ENCODE measurements around the gene LYL1. TPM values are rescaled to one million over a fixed set of nuclear protein-coding genes. Genes with fewer than 3 reads are reported as not detected.

LYL1 gene
- total RNA-seq, 1 experiment from 2014 or later: 1.7 TPM

DNA sequence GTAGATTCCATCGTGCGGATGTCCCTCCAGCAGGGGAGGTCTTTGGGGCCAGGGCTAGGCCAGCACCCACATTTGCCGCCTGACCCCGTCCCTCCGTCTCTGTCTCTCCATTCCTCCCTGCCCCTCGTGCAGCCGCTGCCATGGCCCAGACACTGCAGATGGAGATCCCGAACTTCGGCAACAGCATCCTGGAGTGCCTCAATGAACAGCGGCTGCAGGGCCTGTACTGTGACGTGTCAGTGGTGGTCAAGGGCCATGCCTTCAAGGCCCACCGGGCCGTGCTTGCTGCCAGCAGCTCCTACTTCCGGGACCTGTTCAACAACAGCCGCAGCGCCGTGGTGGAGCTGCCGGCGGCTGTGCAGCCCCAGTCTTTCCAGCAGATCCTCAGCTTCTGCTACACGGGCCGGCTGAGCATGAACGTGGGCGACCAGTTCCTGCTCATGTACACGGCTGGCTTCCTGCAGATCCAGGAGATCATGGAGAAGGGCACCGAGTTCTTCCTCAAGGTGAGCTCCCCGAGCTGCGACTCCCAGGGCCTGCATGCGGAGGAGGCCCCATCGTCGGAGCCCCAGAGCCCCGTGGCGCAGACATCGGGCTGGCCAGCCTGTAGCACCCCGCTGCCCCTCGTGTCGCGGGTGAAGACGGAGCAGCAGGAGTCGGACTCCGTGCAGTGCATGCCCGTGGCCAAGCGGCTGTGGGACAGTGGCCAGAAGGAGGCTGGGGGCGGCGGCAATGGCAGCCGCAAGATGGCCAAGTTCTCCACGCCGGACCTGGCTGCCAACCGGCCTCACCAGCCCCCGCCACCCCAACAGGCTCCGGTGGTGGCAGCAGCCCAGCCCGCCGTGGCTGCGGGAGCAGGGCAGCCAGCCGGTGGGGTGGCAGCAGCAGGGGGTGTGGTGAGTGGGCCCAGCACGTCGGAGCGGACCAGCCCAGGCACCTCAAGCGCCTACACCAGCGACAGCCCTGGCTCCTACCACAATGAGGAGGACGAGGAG is 32.7 kb upstream of the LYL1 start:
- Histone ChIP-seq H3K27me3 (ENCODE audit: control insufficient read depth, insufficient read depth, low read length) (no peaks in the 10 kb centered on the region), H3K4me3 (ENCODE audit: insufficient read depth, low read depth, low read length) (no peak overlapping the region), H3K36me3 (replicated peaks; ENCODE audit: control insufficient read depth, insufficient read depth, low read length) (peaks cover 24% of the 10 kb centered on the region)
- DNase-seq: no peak

DNA sequence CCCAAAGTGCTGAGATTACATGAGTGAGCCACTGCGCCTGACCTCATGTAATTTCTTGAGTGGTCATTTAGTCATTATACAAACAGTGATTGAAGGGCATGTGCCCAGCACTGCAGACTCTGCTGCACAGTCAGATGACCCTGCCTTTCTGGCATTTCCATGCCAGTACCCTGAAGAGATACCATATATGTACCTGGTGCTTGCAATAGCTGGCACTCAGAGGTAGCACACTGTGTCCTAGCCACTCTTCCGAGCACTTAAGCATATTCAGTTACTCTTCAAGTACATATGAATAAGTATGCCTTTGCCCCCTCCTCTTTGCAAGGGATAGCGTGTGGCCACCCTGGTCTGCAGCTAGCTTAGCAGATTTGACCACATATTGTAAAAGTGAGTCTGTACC is 32.0 kb upstream of the LYL1 start:
- DNase-seq: no peak
- Histone ChIP-seq H3K36me3 (replicated peaks; ENCODE audit: control insufficient read depth, insufficient read depth, low read length) (peaks cover 24% of the 10 kb centered on the region), H3K4me3 (ENCODE audit: insufficient read depth, low read depth, low read length) (no peak overlapping the region), H3K27me3 (ENCODE audit: control insufficient read depth, insufficient read depth, low read length) (no peaks in the 10 kb centered on the region)

- H3K4me3 ChIP-seq (ENCODE audit: insufficient read depth, low read depth, low read length): no peak overlapping the region
Measured at GRCh38 chr19:13133241-13133870, 30.7 kb upstream of the LYL1 start.

DNA sequence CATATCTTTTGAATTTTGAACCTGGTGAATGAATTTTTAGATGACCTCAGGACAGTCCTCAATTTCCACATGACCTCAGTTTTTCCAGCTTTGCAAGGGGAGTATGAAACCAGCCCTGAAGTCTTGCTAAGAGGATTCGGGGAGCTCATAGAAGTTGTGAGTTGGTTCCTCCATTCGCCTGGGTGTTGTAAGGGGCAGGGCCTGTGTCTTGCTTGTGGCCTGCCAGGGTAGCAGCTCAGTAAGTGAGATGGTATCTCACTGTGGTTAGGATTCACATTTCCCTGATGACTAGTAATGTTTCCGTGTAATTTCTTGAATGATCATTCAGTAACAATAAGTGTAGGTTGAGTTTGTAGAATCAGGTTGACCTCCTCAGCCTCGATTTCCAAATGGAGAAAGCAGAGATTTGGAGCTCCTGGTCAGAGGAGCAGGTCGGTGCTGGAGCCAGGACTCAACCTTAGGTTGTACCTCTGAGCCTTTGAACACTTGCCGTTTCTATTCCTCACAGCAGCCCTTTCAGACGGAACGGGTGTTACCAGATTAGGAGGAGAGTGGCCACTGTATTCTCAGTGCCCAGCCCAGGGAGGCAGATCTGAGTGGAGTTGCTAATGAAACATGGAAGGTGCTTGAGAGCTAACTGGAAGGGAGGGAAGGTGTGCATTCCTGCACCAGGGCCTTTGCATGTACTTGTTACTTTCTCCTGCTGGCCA is 30.0 kb upstream of the LYL1 start:
- Histone ChIP-seq H3K4me3 (ENCODE audit: insufficient read depth, low read depth, low read length) (no peak overlapping the region), H3K27me3 (ENCODE audit: control insufficient read depth, insufficient read depth, low read length) (no peaks in the 10 kb centered on the region), H3K36me3 (replicated peaks; ENCODE audit: control insufficient read depth, insufficient read depth, low read length) (peaks cover 19% of the 10 kb centered on the region)
- no peak for DNase-seq

More at GRCh38 chr19:13133241-13133870, 30.7 kb upstream of the LYL1 start:
- Histone ChIP-seq H3K36me3 (replicated peaks; ENCODE audit: control insufficient read depth, insufficient read depth, low read length) (peaks cover 23% of the 10 kb centered on the region), H3K27me3 (ENCODE audit: control insufficient read depth, insufficient read depth, low read length) (no peaks in the 10 kb centered on the region)
- no peak for DNase-seq

DNA sequence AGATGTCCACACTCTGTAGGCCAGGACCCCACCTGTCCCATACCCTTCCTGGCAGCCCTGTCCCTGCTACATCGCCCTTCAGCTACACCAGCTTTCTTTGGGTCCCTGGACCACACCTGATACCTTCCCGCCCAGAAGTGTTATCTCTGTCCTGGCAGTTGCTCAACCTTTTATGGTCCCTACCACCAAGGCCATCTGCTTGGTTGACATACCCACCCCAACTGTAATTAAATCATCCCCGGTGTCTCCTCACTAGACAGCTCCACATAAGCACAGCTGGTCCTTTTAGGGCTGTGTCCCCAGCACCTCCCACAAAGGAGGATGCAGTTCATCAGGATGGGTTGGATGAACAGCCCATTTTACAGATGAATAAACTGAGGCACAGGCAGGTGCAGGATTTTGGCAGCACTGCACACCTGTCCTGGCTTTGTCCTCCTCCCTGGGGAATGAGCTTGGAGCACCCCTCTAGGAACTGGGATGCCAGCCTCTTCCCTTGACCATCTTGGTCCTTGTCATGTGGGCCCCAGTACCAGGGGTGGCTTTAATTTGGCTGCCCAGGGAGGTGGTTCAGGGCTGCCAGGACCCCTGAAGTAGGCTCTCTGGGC is 28.3 kb upstream of the LYL1 start:
- H3K4me3 ChIP-seq (ENCODE audit: insufficient read depth, low read depth, low read length): no peak overlapping the region
- H3K36me3 ChIP-seq (replicated peaks; ENCODE audit: control insufficient read depth, insufficient read depth, low read length): peaks cover 10% of the 10 kb centered on the region
- DNase-seq: no peak
- no peaks in the 10 kb centered on the region for H3K27me3 ChIP-seq (ENCODE audit: control insufficient read depth, insufficient read depth, low read length)

DNA sequence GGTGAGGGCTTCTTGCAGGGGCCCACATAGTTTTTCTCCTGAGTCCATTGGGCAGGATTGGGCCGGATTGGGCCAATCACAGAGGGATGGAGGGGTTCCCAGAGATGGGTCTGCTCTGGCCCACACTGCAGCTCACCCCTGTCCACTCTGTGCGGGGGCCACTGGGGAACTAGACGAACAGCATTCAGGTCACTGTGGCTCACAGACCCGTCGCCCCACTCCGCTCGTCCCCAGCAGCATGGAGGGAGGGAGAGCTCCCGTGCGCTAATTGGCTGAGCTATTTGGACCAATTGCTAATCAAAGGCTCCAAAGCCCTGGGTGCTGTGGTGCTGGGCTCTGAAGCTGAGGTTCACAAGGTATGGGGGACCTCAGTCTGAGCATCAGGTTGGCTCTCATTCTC is 26.7 kb upstream of the LYL1 start:
- Histone ChIP-seq H3K36me3 (replicated peaks; ENCODE audit: control insufficient read depth, insufficient read depth, low read length) (peaks cover 3% of the 10 kb centered on the region), H3K4me3 (ENCODE audit: insufficient read depth, low read depth, low read length) (no peak overlapping the region), H3K27me3 (ENCODE audit: control insufficient read depth, insufficient read depth, low read length) (no peaks in the 10 kb centered on the region)
- no peak for DNase-seq

DNA sequence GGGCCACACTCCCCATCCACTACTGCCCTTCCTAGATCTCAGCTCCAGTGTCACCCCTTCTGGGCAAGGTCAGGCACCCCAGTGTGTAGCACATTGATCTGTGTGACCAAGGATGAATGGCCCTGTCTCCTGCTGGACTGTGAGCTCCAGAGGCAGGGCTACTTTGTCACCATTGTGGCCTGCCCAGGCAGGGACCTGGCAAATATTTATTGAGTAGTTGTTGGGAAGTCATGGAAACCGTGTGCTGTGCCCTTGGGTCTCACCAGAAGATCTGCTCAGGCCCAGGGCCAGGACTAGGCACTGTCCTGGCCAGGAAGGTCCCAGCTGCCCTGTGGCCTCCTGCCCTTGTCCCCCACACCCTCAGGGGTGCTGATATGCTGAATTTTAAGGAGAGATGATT is 25.9 kb upstream of the LYL1 start:
- Histone ChIP-seq H3K4me3 (ENCODE audit: insufficient read depth, low read depth, low read length) (no peak overlapping the region), H3K27me3 (ENCODE audit: control insufficient read depth, insufficient read depth, low read length) (no peaks in the 10 kb centered on the region), H3K36me3 (replicated peaks; ENCODE audit: control insufficient read depth, insufficient read depth, low read length) (peaks cover 4% of the 10 kb centered on the region)
- no peak for DNase-seq

- DNase-seq: no peak
- H3K36me3 ChIP-seq (replicated peaks; ENCODE audit: control insufficient read depth, insufficient read depth, low read length): peaks cover 4% of the 10 kb centered on the region
- no peak overlapping the region for H3K4me3 ChIP-seq (ENCODE audit: insufficient read depth, low read depth, low read length)
- H3K27me3 ChIP-seq (ENCODE audit: control insufficient read depth, insufficient read depth, low read length): no peaks in the 10 kb centered on the region
Measured at GRCh38 chr19:13127811-13128575, 25.3 kb upstream of the LYL1 start.

DNA sequence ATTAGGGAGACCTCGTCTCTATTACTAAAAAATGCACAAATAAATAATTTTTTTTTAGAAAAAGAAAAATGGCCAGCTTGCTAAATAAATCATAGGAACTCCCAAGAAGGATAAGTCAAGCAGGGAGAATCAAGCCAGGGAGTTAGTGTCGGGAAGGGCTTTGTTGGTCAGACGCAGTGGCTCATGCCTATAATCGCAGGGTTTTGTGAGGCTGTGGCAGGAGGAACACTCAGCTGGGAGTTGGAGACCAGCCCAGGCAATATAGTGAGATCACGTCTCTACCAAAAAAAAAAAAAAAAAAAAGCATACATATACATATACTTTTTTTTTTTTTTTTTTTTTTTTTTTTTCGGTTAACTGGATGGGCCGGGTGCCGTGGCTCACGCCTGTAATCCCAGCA is 24.4 kb upstream of the LYL1 start:
- H3K27me3 ChIP-seq (ENCODE audit: control insufficient read depth, insufficient read depth, low read length): no peaks in the 10 kb centered on the region
- peaks cover 6% of the 10 kb centered on the region for H3K36me3 ChIP-seq (replicated peaks; ENCODE audit: control insufficient read depth, insufficient read depth, low read length)
- no peak for DNase-seq
- H3K4me3 ChIP-seq (ENCODE audit: insufficient read depth, low read depth, low read length): no peak overlapping the region

DNA sequence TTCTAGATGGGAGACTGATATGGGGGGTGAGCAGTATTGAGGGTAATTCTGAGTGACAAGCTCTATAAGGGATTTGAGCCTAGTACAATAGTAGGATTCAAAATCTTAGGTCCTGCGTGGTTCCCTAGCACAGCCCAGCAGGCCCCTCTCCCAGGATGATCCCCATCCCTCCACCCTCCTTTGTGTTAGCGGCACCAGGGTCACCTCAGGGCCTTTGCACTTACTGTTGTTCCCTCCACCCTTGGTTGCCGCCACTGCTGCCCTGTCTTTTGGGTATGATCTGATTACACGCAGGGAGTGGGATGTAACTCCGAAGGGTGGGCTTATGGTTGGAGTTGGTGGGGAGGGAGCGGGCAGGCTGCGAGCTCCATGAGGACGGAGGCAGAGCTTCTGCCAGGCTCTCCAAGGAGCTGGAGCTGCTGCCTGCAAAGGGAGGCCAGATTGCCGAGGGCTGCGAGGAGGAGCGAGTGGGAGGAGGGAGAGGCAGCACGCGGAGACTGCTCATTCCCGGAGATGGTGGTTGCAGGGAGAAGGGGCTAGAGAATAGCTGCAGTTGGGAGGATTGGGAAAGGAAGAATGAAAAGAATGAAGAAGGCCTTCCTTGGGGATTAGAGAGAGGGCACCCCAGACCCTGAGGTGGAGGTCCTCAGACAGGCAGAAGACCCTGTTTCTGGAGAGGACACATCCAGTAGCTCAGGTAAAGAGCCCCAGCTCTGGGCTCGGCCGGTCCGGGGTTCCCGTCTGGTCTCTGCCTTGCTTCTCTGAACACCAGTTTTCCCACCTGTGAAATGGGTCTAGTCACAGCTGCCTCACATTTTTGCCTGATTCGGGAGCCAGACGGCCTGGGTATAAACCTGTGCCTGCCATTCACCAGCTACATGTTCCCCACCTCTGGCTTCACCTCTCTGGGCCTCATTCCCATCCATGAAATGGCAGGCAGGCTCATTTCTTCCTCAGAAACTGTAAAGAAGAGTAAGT is 20.6 kb upstream of the LYL1 start:
- H3K36me3 ChIP-seq (replicated peaks; ENCODE audit: control insufficient read depth, insufficient read depth, low read length): peaks cover 15% of the 10 kb centered on the region
- H3K4me3 ChIP-seq (ENCODE audit: insufficient read depth, low read depth, low read length): no peak overlapping the region
- H3K27me3 ChIP-seq (ENCODE audit: control insufficient read depth, insufficient read depth, low read length): no peaks in the 10 kb centered on the region
- no peak for DNase-seq

DNA sequence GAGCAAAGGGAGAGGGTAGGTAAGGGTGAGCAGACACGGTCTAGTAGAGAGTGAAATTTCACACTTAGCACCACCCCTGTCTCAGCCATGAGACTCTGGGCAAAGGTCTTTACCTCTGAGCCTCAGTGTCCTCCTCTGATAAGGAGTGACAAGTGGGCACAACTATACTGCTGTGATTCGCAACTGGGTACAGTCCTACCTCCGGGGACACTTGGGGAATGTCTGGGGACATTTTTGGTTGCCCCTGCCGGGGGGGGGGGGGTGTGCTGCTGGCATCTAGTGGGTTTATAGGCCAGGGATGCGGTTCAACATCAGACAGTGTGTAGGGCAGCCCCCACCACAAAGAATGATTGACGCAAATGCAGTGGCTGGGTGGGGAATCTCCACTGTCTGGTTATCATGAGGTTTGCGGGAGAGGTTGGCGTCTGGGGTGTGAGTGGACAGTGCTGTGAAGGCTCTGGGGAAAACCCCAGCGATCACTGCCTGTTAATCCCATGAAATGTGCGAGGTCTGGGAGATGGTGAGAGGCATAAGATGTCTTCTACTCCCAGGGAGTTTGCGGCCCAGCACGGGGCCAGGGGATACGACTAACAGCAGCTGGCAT is 19.7 kb upstream of the LYL1 start:
- DNase-seq: no peak
- H3K4me3 ChIP-seq (ENCODE audit: insufficient read depth, low read depth, low read length): no peak overlapping the region
- no peaks in the 10 kb centered on the region for H3K27me3 ChIP-seq (ENCODE audit: control insufficient read depth, insufficient read depth, low read length)
- H3K36me3 ChIP-seq (replicated peaks; ENCODE audit: control insufficient read depth, insufficient read depth, low read length): peaks cover 15% of the 10 kb centered on the region

- no peak for DNase-seq
- Histone ChIP-seq H3K36me3 (replicated peaks; ENCODE audit: control insufficient read depth, insufficient read depth, low read length) (peaks cover 15% of the 10 kb centered on the region), H3K4me3 (ENCODE audit: insufficient read depth, low read depth, low read length) (no peak overlapping the region), H3K27me3 (ENCODE audit: control insufficient read depth, insufficient read depth, low read length) (no peaks in the 10 kb centered on the region)
Measured at GRCh38 chr19:13121551-13122274, 19.1 kb upstream of the LYL1 start.
